Suppressor macrophage treated with lipopolysaccharide for 4 hours (primary cell): ENCODE data around the gene GPR75.
"Not testable (repeated sequence)": the region's sequence is repeated elsewhere in the genome, so short reads cannot be mapped to it uniquely, and the experiment has no call there.

Experiments used
- DNase-seq: peaks from one replicate; pipeline ENCODE4 v3.0.0-alpha.2; 2020

Gene GPR75

GRCh38 chr2:53851052-53851757 is 8.6 kb downstream of the GPR75 start:
- not testable (repeated sequence) for DNase-seq

GRCh38 chr2:53848062-53848461 is 11.7 kb downstream of the GPR75 start:
- DNase-seq = no peak

DNA sequence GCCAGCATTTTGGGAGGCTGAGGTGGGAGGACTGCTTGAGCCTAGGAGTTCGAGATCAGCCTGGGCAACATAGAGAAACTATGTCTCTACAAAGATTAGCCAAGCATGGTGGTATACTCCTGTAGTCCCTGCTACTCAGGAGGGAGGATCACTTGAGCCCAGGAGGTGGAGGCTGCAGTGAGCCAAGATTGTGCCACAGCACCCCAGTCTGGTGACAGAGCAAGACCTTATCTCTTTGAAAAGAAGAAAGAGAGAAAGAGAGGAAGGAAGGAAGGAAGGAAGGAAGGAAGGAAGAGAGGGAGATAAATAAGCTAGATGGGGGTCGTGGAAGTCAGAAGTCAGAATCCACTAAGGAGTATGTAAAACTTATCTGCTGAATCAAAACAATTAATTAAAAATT is 16.2 kb downstream of the GPR75 start:
- no peak for DNase-seq

GRCh38 chr2:53842891-53843290 is 16.9 kb downstream of the GPR75 start:
- no peak for DNase-seq

- not testable (repeated sequence) for DNase-seq
These were observed 18.1 kb downstream of the GPR75 start for GRCh38 chr2:53841651-53842050.

- no peak for DNase-seq
These were observed 19.2 kb downstream of the GPR75 start for GRCh38 chr2:53840580-53840979.

GRCh38 chr2:53829980-53830290 is 29.8 kb downstream of the GPR75 start:
- not testable (repeated sequence) for DNase-seq

- DNase-seq = no peak
These were observed 30.3 kb downstream of the GPR75 start for GRCh38 chr2:53829273-53829979.

DNA sequence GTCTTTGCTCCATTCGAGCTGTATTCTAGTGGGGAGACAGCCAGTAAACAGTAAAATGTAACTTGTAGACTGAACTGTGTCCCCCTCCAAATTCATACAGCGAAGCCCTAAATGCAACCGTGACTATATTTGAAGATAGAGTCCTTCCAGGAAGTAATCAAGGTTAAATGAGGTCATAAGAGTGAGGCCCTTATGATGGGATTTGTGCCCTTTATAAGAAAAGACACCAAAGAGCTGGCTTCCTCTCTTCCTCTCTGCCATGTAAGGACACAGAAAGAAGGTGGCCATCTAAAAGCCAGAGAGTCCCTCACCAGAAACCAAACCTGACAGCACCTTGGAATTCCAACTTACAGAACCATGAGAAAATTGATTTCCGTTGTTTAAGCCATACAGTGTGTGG is 31.4 kb downstream of the GPR75 start:
- no peak for DNase-seq

GRCh38 chr2:53827398-53828175 is 32.2 kb downstream of the GPR75 start:
- no peak for DNase-seq

DNA sequence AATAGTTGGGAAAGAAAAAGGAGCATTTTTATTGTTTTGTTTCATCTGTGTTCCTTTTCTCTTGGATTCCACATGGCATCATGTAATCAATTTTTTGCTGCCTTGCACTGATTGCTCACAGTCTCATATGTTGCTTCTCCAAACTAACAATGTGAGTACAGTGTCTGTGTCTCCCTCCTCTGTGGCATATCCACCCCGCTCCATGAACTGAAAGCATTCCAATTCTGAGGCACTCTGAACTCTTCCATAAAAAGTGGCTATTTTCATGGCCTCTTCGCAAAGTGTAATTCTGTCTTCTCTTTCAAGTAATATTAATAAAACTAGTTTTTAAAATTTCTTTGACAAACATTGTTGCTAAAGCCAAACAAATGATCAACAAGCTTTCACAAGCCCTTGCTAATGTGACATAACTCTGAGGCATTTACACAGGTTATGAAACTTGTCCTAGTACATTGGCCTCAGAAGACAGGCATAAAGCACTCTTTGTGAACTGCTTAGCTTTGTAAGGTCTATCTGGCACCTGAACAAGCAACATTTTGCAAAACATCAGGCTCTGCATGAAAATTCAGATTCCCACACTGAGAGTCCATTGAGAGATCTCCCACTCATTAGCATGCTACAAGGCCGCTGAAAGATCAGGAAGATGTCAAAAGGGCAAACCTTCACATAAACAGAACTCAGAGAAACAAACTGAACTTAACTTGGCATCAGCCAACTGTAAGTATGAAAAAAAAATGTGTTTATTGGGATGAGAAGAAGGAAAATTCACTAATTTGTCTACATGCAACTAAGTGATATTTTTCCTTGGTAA is 33.0 kb downstream of the GPR75 start:
- DNase-seq = no peak

DNA sequence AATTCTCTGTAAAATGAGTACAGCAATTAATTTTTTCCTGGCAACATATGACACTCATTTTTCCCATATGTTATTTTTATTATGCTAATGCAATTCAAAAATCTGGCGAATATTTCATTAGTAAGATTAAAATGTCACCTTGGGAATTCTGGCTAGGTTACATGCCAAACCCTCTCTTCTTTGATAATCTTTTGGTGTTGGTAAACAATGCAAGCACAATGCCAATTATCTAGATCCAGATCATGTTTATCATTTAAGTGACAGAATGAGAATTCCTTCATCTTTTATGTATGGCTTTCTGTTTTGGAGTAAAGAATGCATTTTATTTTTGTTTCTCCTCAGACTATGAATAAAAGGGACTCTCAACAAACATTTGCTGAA is 33.7 kb downstream of the GPR75 start:
- DNase-seq = no peak

GRCh38 chr2:53823639-53824038 is 36.1 kb downstream of the GPR75 start:
- not testable (repeated sequence) for DNase-seq

- DNase-seq = no peak
These were observed 38.0 kb downstream of the GPR75 start for GRCh38 chr2:53821810-53822209.

DNA sequence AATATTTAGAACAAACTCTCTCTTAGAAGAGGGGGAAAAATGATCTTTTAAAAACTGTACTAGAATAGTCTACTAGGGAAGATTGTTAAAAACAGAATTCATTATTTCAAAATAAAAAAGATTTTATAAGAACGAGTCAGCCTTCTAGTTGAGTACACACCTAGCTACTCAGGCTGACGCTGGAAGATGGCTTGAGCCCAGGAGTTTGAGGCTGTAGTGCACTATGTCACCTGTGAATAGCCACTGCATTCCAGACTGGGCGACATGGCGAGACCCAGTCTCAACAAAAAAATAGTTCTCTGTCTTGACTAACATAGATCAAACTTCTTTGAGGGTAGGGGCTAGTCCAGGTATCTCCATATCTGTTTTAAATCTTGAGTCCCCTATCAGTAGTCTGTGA is 39.1 kb downstream of the GPR75 start:
- no peak for DNase-seq

DNA sequence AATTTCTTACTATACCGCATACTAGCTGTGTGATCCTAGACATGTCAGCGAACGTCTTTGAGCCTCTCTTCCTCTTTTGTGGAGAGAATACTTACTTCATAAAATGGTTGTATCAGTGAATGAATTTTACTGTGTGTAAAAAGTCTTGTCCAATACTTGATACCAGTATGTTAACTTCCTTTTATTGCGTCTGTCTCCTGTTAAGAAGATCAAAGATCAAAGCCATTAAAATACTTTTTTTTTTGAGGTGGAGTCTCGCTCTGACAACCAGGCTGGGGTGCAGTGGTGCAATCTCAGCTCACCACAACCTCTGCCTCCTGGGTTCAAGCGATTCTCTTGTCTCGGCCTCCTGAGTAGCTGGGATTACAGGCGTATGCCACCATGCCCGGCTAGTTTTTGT is 39.7 kb downstream of the GPR75 start:
- no peak for DNase-seq

- no peak for DNase-seq
These were observed 40.1 kb downstream of the GPR75 start for GRCh38 chr2:53819634-53820033.

GRCh38 chr2:53818854-53819435 is 40.8 kb downstream of the GPR75 start:
- DNase-seq = no peak

- no peak for DNase-seq
These were observed 46.6 kb downstream of the GPR75 start for GRCh38 chr2:53813151-53813550.

DNA sequence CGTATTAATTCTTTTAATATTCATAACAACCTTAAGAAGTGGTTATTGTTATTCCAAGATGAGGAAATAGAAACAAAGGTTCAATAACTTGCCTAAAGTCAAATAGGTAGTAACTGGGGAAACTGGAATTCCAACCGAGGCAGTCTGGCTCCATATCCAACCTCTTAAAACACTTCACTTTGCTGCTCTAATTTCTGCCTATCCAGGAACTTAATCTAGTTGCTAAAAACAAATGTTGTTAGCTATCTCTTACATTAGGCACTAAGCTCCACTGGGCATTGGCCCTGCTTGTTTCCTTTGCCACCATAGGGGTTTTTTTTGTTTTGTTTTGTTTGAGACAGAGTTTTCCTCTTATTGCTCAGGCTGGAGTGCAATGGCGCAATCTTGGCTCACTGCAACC is 48.2 kb downstream of the GPR75 start:
- DNase-seq = no peak
